ENCODE measurements around the gene PHETA2.
"Not testable (repeated sequence)": the region's sequence is repeated elsewhere in the genome, so short reads cannot be mapped to it uniquely, and the experiment has no call there.

PHETA2 gene

DNA sequence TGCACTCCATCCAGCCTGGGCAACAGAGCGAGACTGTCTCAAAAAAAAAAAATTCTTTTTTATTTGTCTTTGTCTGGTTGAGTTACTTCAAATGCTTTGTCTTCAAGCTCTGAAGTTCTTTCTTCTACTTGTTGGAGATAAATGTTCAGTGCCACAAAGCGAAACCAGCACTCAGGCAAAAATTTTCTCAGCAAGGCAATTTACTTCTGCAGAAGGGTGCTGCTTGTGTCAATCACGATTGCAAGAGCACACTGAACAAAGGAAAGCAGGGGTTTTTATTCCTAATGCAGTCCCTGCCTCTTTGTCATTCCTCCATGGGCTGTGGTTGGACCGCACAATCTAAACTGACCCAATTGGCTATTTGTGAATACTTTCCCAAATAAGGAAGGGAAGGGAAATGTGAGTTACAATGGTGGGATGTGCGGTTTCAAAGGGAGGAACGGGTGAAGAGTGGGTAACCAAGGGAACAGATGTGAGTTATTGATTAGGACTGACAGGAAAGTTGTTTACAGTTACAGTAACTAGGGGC lies 30.3 kb downstream of the PHETA2 start:
- not testable (repeated sequence) for DNase-seq (ENCODE audit: low read depth)

DNA sequence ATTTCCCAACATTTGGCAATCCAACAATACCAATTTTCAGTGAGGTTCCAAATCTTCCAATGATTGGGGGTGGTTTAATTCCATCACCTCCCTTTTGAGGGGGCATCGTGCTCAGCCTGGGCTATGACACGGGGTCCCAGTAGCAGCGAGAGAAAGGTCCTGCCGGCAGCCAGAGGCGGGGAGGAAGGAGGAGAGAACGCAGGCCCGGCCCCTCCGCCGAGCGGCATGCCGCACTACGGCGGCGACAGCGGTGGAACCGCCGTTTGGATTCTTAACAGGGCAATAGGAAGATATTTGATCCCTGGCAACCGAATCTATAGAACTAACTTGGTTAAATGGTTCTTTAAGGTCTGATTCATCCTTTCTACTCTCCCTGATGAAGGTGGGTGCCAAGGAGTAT lies 34.8 kb downstream of the PHETA2 start:
- DNase-seq (ENCODE audit: low read depth) = no peak

DNA sequence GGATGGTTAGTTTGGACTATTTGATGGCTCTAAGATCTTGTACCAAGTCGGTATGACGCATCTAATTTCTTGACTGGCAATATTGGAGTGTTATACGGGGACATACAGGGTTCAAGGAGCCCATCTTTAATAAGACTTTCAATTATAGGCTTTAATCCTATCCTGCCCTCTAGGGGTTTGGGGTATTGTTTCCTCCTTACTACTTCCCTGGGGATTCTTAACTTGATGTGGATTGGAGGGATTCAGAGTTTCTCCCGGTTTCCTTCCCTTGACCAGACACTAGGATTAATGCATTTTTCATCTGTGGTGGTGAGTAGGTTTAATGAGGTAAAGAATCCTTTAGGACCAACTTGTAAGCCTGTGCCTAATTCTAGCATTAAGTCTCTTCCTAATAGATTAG lies 37.8 kb downstream of the PHETA2 start:
- no peak for DNase-seq (ENCODE audit: low read depth)

- not testable (repeated sequence) for DNase-seq (ENCODE audit: low read depth)
Measured at GRCh38 chr22:42112793-42113192, 38.7 kb downstream of the PHETA2 start.

- DNase-seq (ENCODE audit: low read depth) = no peak
Measured at GRCh38 chr22:42114721-42115120, 40.7 kb downstream of the PHETA2 start.

DNA sequence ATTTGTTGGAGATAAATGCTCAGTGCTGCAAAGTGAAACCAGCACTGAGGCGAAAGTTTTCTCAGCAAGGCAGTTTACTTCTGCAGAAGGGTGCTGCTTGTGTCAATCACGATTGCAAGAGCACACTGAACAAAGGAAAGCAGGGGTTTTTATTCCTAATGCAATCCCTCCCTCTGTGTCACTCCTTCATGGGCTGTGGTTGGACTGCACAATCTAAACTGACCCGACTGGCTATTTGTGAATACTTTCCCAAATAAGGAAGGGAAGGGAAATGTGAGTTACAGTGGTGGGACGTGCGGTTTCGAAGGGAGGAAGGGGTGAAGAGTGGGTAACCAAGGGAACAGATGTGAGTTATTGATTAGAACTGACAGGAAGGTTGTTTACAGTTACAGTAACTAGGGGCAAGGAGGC lies 41.4 kb downstream of the PHETA2 start:
- DNase-seq (ENCODE audit: low read depth) = not testable (repeated sequence)

GRCh38 chr22:42116848-42117424 lies 42.9 kb downstream of the PHETA2 start:
- no peak for DNase-seq (ENCODE audit: low read depth)

- peak; percentile 6 for DNase-seq (ENCODE audit: low read depth)
Measured at GRCh38 chr22:42120231-42121021, 46.4 kb downstream of the PHETA2 start.

DNA sequence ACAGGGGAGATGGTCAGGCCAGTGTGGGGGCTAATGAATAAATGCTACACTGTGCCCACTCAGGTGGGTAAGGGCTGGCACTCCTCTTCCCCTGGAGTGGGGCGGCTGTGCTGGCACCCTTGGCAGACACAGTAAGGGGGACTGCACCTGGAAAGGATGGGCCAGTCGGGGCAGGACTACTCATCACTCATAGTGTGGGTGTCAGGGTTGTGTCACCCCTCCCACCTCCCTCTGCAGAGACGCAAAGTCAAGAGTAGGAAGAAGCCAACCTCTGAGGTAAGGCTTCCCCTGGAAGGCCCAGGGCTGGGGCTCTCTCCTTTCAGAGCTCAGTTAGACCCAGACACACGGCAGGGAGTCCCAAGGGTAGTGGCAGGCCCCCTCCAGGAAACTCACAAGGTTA lies 49.5 kb downstream of the PHETA2 start:
- not testable (repeated sequence) for DNase-seq (ENCODE audit: low read depth)

DNA sequence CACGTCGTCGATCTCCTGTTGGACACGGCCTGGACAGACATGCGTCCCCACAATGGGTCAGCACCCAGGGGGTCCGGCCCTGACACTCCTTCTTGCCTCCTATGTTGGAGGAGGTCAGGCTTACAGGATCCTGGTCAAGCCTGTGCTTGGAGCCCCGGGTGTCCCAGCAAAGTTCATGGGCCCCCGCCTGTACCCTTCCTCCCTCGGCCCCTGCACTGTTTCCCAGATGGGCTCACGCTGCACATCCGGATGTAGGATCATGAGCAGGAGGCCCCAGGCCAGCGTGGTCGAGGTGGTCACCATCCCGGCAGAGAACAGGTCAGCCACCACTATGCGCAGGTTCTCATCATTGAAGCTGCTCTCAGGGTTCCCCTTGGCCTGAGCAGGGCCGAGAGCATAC lies 53.6 kb downstream of the PHETA2 start:
- DNase-seq (ENCODE audit: low read depth) = no peak

- DNase-seq (ENCODE audit: low read depth) = not testable (repeated sequence)
Measured at GRCh38 chr22:42128007-42128406, 54.0 kb downstream of the PHETA2 start.
